ENCODE results near the gene HNF4A.

Gene HNF4A

GRCh38 chr20:44407402-44408184 lies 52.1 kb downstream of the HNF4A start:
- DNase-seq, result no peak

DNA sequence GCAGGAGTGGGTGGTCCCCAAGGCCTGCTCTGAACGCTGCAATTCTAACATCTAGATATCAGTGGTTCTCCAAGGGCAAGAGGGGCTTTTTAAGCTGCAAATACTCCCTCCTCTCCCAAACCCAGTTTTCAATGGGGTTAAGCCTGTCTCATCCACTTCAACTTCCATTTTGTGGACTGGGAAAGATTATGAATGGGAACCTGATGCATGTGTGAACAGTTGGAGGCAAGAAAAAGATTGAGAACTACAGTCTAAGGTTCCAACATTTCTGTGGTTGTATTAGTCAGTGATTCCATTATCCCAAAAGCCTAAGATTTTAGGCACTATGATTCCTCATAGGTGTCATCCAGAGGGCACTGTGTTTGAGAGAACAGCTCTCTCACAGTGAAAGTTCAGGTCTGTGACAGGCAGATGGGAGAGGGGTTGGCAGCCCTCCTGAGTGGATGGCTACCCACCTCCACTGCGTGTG lies 53.7 kb downstream of the HNF4A start:
- no peak for DNase-seq

DNA sequence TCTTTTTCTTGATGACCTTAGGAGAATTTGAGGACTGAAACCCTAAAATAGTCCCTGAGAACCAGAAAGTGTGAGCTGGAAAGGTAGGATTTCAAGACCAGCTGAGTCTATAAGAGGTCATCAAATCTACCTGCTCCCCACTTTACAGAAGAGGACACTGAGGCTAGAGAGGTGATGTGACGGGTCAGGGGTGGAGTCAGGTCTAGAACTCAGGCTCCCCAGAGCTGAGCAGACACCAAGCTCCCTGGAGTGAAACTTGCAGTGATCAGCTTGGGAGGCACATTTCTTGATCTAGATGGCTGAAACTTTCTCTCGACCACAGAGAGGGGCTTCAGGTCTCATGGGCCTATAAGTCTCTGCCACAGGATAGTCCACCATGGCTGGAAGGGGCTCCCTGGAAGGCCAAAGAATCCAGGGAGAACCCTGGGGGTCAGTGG lies 55.1 kb downstream of the HNF4A start:
- DNase-seq, result no peak

- no peak for DNase-seq
Observed at GRCh38 chr20:44411020-44411756, 55.7 kb downstream of the HNF4A start.

- DNase-seq, result no peak
Observed at GRCh38 chr20:44411757-44412401, 56.4 kb downstream of the HNF4A start.

DNA sequence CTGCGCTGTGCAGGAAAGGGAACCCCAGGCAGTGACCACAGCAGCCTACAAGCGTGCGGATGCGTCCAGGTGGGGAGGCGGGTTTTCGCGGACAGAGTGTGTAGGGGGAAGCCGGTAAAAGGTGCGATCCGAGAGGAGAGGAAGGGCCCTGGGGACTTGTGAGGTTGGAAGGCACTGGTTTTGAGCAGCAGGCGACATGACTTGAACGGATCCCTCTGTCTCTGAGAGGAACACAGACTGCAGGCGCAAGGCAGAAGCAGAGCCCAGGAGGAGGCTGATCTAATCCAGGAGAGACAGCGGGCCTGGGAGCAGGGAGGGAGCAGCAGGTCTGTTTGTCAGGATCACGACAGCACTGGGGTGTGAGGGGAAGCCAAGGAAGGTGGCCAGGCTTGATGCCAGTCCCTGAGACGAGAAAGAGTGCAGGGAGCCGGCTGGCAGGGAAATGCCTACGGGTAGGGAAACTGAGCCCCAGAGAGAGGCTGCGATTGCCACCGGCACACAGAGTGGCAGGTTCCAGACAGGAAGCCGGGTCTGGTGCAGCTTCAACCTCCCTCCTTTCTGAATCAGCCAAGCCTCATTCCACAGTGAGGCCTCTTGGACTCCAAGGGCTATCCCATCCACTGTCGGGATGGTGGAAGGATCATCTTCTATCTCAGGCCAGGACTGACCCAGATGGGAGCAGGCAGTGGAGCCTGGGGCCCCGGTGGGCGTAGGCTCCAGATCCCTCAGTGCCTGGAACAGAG lies 57.1 kb downstream of the HNF4A start:
- DNase-seq, result no peak

GRCh38 chr20:44413575-44414345 lies 58.3 kb downstream of the HNF4A start:
- no peak for DNase-seq

DNA sequence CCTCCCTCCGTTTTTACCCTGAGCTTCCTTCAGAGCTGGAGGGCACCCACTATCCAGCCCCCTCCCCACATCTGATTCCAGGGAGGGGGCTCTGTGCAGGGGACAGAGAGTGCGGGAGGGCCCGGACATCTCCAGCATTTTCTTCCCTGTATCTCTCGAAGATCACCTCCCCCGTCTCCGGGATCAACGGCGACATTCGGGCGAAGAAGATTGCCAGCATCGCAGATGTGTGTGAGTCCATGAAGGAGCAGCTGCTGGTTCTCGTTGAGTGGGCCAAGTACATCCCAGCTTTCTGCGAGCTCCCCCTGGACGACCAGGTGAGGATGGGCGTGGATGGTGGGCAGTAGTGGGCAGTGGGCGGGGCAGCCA lies 58.8 kb downstream of the HNF4A start:
- no peak for DNase-seq

GRCh38 chr20:44414808-44415207 lies 59.3 kb downstream of the HNF4A start:
- no peak for DNase-seq

DNA sequence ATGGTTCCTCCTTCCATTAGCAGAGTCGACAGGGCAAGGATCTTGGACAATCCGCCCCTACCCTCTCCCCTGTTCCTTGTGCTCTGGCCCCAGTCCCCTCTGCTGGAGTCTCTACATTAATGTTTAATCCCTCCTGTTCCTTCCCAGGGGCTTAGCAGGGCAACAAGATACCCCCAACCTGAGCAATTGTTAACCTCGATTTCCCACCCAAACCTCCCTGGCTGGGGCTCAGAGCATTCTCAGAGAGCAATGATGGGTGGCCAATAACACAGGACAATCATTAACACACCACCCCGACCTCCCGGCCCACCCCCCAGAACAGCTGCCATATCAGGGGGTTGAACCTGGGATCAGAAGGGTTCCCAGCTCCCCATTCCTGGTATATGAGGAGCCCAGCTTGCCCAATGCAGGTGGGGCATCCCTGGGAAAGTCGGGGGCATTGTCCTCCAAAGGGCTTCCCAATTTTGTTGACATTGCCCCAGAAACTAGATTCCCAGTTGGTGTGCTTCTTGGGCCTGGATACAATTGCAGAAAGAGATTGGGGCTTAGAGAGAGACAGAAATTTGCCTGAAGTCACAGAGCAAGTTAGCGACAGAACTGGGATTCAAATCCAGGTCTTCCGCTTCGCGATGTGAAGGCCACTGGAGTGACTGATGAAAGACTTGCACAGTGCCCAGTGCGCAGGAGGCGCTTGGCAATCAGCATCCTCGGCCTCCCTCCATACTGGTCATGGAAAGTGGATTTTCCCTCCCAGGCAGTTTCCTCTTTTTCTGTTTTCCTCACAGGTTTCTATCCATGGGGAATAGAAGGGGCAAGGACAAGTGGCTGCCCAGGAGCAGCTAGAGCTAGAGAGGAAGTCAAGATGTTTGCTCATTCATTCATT lies 60.6 kb downstream of the HNF4A start:
- DNase-seq, result no peak

GRCh38 chr20:44418069-44418905 lies 62.8 kb downstream of the HNF4A start:
- DNase-seq, result no peak

DNA sequence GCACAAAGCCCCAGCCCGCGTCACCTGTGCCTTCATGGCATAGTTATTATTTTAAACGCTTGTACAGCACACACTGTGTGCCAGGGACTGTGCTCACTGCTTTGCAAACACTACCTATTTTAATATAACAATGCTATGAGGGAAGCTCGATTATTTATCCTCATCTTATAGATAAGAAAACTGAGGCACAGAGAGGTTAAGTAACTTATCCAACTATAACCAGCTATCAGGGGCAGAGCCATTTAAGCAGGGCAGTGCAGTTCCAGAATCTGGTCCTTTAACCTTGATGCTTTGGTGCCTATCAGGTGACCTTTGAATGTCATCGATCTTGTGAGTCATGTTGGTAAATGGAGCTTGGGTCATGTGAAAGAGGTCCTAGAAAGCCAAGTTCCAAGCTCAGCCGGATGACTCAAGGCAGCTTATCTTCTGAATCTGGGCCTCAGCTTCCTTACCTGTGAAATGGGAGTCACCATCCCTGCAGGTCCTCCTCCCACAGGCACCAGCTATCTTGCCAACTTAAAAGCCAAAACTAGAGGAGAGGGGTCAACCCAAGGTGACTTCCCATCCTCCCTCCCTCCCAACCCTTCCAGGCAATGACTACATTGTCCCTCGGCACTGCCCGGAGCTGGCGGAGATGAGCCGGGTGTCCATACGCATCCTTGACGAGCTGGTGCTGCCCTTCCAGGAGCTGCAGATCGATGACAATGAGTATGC lies 63.8 kb downstream of the HNF4A start:
- DNase-seq, result no peak

- no peak for DNase-seq
Observed at GRCh38 chr20:44420497-44420896, 65.0 kb downstream of the HNF4A start.

- no peak for DNase-seq
Observed at GRCh38 chr20:44422083-44422482, 66.6 kb downstream of the HNF4A start.

DNA sequence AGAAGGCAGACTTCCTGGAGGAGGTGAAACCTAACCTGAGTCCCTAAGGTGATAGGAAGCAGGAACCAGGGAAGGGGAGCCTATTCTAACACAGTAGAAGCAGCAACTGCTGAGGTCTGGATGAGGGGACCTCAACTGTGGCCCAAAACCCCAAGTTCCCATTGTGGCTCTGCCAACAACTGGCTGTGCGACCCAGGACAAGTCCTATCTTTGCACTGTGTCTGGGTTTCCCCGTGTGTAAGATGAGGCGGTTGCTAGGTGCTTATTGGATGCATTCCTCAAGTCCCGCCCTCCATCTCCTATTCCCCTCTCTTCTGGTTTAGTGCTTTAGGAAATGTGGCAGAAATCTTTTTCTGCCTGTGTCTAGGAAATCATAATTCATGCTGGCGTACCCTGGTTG lies 68.0 kb downstream of the HNF4A start:
- no peak for DNase-seq

DNA sequence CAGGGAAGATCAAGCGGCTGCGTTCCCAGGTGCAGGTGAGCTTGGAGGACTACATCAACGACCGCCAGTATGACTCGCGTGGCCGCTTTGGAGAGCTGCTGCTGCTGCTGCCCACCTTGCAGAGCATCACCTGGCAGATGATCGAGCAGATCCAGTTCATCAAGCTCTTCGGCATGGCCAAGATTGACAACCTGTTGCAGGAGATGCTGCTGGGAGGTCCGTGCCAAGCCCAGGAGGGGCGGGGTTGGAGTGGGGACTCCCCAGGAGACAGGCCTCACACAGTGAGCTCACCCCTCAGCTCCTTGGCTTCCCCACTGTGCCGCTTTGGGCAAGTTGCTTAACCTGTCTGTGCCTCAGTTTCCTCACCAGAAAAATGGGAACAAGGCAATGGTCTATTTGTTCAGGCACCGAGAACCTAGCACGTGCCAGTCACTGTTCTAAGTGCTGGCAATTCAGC lies 68.6 kb downstream of the HNF4A start:
- no peak for DNase-seq

- no peak for DNase-seq
Observed at GRCh38 chr20:44425923-44426322, 70.4 kb downstream of the HNF4A start.

GRCh38 chr20:44426879-44427790 lies 71.6 kb downstream of the HNF4A start:
- DNase-seq, result no peak

Data from NCI-H2081 (cell line).